DOHH2 (cell line): ENCODE results near the gene HOXC4.
A peak's percentile ranks its signal among the peaks of the same experiment; 100 is the strongest.

Experiments used
- H3F3A ChIP-seq: fragments of 200-600 bp; sonication (generic), shearing (Covaris generic); 2 replicates; pipeline ENCODE4 v1.6.0; 2016; ENCODE audit warnings: antibody characterized with exemption, mild to moderate bottlenecking; ENCODE audit not compliant: control insufficient read depth, insufficient read depth
- H3K27ac ChIP-seq: fragments of 200-600 bp; sonication (generic); 2 replicates; pipeline ENCODE4 v1.5.1; 2014; ENCODE audit warnings: low read depth, mild to moderate bottlenecking, low read length, moderate library complexity
- H3K27me3 ChIP-seq: fragments of 200-600 bp; sonication (generic); 2 replicates; pipeline ENCODE4 v1.6.1; 2014; ENCODE audit warnings: mild to moderate bottlenecking, low read length, mixed read lengths; ENCODE audit not compliant: control insufficient read depth
- H3K36me3 ChIP-seq: fragments of 200-600 bp; sonication (generic); 2 replicates; pipeline ENCODE4 v1.6.1; 2014; ENCODE audit warnings: mild to moderate bottlenecking, low read length, moderate library complexity, mixed read lengths; ENCODE audit not compliant: control insufficient read depth
- H3K4me1 ChIP-seq: fragments of 200-600 bp; sonication (generic); 2 replicates; pipeline ENCODE4 v1.6.1; 2014; ENCODE audit warnings: mild to moderate bottlenecking, low read length, mixed read lengths; ENCODE audit not compliant: control insufficient read depth
- H3K4me2 ChIP-seq: fragments of 200-600 bp; sonication (generic); 2 replicates; pipeline ENCODE4 v1.6.0; 2014; ENCODE audit warnings: mild to moderate bottlenecking, low read length, moderate library complexity
- H3K4me3 ChIP-seq: fragments of 200-600 bp; sonication (generic); 2 replicates; pipeline ENCODE4 v1.5.1; 2014; ENCODE audit warnings: mild to moderate bottlenecking, low read length, mixed read lengths
- H3K79me2 ChIP-seq: fragments of 200-600 bp; sonication (generic); 2 replicates; pipeline ENCODE4 v1.6.1; 2014; ENCODE audit warnings: mild to moderate bottlenecking, low read length, mixed read lengths; ENCODE audit not compliant: control insufficient read depth
- H3K9me2 ChIP-seq: fragments of 200-600 bp; sonication (generic); replicated peaks from 2 replicates; pipeline ENCODE4 v1.6.1; 2014; ENCODE audit warnings: mild to moderate bottlenecking, low read length, mixed read lengths; ENCODE audit not compliant: control insufficient read depth
- H3K9me3 ChIP-seq: fragments of 200-600 bp; sonication (generic); 2 replicates; pipeline ENCODE4 v1.6.1; 2014; ENCODE audit warnings: antibody characterized with exemption, low read length, mixed read lengths; ENCODE audit not compliant: control insufficient read depth, insufficient read depth
- H4K20me1 ChIP-seq: fragments of 200-600 bp; sonication (generic); 2 replicates; pipeline ENCODE4 v1.6.0; 2014; ENCODE audit warnings: low read depth, mild to moderate bottlenecking, antibody characterized with exemption, low read length, moderate library complexity; ENCODE audit not compliant: control insufficient read depth, insufficient read depth
- EZH2phosphoT487 ChIP-seq: fragments of 200-600 bp; sonication (generic); IDR thresholded peaks from 2 replicates; pipeline ENCODE4 v1.6.1; 2017; ENCODE audit warnings: borderline replicate concordance, mild to moderate bottlenecking, antibody characterized with exemption, low read length, moderate library complexity, mixed read lengths
- TF ChIP-seq, protein P1 (sequence below): fragments of 200-600 bp; sonication (generic); IDR thresholded peaks from one replicate; pipeline ENCODE4 v1.5.1; 2014; ENCODE audit warnings: antibody characterized with exemption, mild to moderate bottlenecking, low read depth, low read length; ENCODE audit not compliant: poor library complexity, severe bottlenecking

HOXC4 gene

DNA sequence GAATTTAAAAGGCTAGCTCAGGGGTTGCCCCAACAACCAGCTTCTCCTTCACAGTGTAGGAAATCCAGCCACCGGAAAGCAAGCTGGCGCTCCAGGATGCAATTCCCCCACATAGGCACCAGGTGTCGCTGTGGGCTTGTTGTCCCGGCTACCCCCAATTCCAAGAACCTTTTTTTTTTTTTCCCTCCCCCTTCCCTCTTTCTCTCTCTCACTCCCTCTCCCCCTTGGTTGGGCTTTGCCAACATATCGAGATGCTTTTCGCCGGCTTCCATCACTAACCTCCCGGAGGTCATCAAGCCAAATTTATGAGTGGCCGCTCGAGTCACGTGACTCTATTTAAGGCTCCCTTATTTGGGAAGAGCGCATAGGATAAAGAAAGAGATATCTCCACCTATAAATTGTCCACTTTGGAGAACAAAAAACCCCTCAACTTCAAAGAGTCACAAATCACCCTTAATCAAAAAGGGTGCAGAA, 21.0 kb upstream of the HOXC4 start, which contains the start of gene HOXC5:
Gene HOXC5, plus strand, starts transcription at position 424 of the 474 bp plus-strand sequence. CDS start 73 bp downstream, outside the sequence.
- TF ChIP-seq EZH2phosphoT487 = no peak
- TF ChIP-seq, protein P1, sequence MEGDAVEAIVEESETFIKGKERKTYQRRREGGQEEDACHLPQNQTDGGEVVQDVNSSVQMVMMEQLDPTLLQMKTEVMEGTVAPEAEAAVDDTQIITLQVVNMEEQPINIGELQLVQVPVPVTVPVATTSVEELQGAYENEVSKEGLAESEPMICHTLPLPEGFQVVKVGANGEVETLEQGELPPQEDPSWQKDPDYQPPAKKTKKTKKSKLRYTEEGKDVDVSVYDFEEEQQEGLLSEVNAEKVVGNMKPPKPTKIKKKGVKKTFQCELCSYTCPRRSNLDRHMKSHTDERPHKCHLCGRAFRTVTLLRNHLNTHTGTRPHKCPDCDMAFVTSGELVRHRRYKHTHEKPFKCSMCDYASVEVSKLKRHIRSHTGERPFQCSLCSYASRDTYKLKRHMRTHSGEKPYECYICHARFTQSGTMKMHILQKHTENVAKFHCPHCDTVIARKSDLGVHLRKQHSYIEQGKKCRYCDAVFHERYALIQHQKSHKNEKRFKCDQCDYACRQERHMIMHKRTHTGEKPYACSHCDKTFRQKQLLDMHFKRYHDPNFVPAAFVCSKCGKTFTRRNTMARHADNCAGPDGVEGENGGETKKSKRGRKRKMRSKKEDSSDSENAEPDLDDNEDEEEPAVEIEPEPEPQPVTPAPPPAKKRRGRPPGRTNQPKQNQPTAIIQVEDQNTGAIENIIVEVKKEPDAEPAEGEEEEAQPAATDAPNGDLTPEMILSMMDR = peak; percentile 94
- no peaks in the 10 kb centered on the region for H4K20me1 ChIP-seq
- H3K4me2 ChIP-seq = peak within 1 kb of the TSS; percentile 58
- H3F3A ChIP-seq = no peaks in the 10 kb centered on the region
- no peaks in the 10 kb centered on the region for H3K9me3 ChIP-seq
- no peaks in the 10 kb centered on the region for H3K9me2 ChIP-seq
- peak within 1 kb of the TSS; percentile 46 for H3K4me3 ChIP-seq
- no peaks in the 10 kb centered on the region for H3K79me2 ChIP-seq
- H3K27me3 ChIP-seq = peaks cover 60% of the 10 kb centered on the region
- peaks cover 26% of the 10 kb centered on the region for H3K4me1 ChIP-seq
- H3K36me3 ChIP-seq = no peaks in the 10 kb centered on the region
- no peak within 1 kb of the TSS for H3K27ac ChIP-seq

GRCh38 chr12:54033106-54033979, 20.3 kb upstream of the HOXC4 start:
- no peak overlapping the region for H3K27ac ChIP-seq
- H3K4me3 ChIP-seq = no peak overlapping the region
- H3K36me3 ChIP-seq = no peaks in the 10 kb centered on the region
- no peaks in the 10 kb centered on the region for H3F3A ChIP-seq
- H3K79me2 ChIP-seq = no peaks in the 10 kb centered on the region
- no peak for TF ChIP-seq EZH2phosphoT487
- TF ChIP-seq, protein P1 = no peak
- H3K4me2 ChIP-seq = peak overlapping the region; percentile 58; the same call in 1 of the 2 replicates
- peaks cover 20% of the 10 kb centered on the region for H3K4me1 ChIP-seq
- no peaks in the 10 kb centered on the region for H4K20me1 ChIP-seq
- no peaks in the 10 kb centered on the region for H3K9me2 ChIP-seq
- peaks cover 61% of the 10 kb centered on the region for H3K27me3 ChIP-seq
- no peaks in the 10 kb centered on the region for H3K9me3 ChIP-seq

DNA sequence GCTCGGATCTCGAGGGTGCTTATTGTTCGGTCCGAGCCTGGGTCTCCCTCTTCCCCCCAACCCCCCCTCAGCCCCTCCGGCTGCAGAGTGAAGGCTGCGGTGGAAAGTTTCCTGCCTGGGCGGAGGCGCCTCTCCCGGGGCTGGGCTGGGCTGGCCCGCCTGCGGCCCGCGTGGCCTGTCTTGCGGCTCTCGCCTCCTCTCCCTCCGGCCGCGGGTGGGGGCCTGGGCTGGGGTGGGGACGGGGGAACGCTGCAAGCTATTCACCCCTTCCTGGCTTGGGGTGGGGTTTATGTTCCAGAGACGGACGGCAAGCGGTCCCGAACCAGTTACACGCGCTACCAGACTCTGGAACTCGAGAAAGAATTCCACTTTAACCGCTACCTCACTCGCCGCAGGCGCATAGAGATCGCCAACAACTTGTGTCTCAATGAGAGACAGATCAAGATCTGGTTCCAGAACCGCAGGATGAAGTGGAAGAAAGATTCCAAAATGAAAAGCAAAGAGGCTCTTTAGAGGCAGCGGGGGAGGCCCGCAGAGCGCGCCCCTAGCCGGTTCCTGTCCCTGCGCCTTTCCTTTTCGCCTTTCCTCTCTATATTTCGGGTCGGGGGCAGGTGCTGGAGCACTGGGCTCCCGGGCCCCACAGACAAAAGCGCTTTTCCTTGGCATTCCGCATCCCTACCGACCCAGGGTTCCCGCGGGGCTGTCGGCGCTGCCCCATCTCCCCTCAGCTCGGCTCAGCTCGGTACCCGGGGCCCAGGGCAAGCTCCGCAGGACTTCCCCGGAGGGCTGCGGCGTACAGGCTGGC, 19.5 kb upstream of the HOXC4 start:
- no peaks in the 10 kb centered on the region for H4K20me1 ChIP-seq
- peaks cover 14% of the 10 kb centered on the region for H3K4me1 ChIP-seq
- TF ChIP-seq, protein P1 = no peak
- TF ChIP-seq EZH2phosphoT487 = no peak
- no peak overlapping the region for H3K27ac ChIP-seq
- H3K36me3 ChIP-seq = no peaks in the 10 kb centered on the region
- H3K27me3 ChIP-seq = peaks cover 54% of the 10 kb centered on the region
- no peaks in the 10 kb centered on the region for H3K9me3 ChIP-seq
- H3F3A ChIP-seq = no peaks in the 10 kb centered on the region
- no peak overlapping the region for H3K4me2 ChIP-seq
- no peak overlapping the region for H3K4me3 ChIP-seq
- no peaks in the 10 kb centered on the region for H3K79me2 ChIP-seq
- H3K9me2 ChIP-seq = no peaks in the 10 kb centered on the region
